ENCODE results near the gene TAS2R38.
A peak's percentile ranks its signal among the peaks of the same experiment; 100 is the strongest.

The TAS2R38 gene

DNA sequence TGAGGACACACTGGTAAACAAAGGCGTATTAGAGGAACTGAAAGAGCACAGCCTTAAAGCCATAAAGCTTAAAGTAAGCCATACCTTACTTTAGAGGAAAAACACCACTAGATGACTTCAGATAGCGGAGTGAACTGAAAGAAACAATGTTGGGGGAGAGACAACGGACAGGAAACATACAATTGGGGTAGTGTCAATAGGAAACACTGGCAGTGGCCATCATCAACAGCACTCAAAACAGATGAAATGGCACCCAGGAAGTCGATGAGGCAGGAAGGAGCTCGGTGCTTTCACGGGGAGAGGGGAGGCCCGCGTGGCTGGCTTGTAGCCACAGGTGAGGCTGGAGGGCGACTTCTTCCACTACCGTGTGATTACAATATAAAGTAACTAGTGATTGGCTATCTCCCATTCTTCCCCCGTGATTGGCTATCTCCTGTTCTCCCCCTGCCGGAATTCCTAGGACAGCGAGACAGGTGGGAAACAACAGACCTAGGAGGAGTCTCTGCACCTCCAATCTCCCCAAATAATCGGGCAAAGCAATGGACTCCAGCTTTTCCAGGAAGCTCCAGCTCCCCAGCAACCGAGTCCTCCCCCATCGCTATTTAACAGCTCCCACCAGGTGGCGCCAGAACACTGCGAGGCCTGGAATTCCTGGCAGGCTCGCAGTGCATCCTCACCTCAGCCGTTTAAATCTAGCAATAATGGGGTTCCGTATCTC lies 2.4 kb upstream of the TAS2R38 start:
- DNase-seq, result no peak

DNA sequence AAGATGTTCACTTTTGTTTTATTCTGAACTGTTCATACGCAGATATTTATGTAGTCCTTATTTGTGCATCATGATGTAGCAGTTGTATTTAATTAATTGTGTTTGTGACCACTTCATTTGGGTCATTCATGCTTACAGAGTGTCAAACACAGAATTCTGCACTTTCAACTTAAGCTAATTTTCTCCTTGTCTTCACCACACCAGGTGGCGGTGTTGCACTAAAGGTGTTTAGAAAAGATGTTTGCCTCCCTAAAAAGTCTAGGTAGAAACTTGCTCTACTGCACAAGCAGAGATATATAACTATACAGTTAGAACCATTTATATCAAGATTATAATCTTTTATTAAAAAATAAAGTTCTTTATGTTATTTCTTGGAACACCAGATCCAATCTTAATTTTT lies 1.3 kb upstream of the TAS2R38 start:
- DNase-seq, result no peak

DNA sequence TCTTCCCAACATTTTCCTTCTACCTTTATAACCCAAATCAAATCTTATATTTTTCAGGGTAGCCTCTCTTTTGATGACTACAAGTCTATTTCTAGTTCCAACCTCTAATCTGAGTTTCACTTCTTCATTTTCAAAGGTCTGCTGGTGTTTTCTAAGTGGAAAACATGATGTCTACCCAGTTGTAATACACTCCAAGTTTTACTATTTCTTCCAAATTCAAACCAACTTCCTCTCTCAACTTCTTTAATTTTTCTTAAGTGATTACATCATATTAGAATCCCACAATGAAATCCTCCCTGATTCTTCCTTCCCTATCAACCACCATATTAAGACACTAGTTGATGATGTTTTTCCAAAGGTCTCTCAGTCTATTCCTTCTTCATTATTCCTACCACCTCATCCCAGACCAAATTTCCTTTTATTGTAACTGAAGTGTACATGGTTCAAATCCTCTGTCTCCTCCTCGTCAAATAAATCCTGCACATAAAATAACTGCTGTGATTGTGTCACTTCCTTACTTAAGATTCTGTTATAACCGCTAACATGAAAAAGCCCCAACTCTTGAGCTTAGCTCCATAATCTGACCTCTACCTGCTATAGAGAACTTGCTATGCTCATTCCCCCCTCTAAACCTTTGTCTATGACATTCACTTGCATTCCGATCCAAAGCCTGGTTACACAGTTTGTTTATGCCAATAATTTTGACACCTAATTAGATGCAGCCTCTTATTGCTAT lies 12.7 kb downstream of the TAS2R38 start:
- DNase-seq, result peak; percentile 89

DNA sequence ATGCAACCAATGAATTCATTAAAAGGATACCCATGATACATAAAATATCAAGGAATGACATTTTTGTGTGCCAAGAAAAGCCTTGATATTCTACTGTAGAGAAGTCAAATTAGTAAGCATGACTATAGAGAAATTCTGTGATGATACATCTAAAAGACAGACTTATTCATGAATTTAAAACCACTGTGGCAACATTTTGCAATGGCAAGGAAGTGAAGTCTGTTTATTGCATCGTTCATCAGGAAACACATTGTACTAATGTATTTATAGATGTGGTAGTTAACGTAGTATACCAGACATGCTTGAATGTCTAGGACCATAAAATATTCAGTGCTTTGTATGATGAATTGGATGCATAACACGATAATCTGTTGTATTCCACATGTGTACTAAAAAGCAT lies 17.5 kb downstream of the TAS2R38 start:
- peak; percentile 72 for DNase-seq

DNA sequence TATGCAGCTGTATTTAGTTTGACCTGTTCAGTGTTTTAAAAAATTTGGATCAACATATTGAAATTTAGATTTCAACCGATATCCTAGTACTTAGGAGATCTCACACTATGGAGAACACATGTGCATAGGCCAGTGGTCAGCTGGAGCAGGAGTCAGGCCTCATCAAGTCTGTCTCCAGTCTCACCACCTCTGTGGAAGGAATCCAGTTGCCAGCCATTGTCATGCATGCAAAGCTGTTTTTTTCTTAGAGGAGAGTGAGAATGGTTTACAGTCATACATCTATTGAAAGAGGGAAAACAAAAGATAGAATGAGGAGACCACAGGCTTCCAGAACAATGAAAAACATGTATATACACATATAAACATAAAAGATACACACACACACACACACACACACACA lies 19.2 kb downstream of the TAS2R38 start:
- no peak for DNase-seq

DNA sequence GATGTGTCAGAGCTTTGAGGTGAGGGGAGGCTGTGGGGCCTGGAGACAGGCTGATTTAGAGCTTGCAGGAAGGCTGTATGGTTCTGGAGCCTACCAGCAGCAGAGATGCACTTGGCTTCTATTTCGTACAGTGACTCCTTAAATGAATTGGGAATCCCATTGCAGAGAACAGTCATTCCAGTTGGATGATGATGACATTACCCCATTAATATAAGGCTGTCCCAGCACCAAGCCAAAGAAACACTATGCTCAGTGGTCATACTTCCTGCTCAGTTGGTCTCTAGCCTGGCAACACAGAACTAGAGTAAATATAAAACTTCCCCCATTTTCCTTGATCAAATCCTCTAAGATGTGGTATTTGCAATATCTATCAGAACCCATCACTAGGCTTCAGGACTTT lies 21.1 kb downstream of the TAS2R38 start:
- DNase-seq, result no peak

DNA sequence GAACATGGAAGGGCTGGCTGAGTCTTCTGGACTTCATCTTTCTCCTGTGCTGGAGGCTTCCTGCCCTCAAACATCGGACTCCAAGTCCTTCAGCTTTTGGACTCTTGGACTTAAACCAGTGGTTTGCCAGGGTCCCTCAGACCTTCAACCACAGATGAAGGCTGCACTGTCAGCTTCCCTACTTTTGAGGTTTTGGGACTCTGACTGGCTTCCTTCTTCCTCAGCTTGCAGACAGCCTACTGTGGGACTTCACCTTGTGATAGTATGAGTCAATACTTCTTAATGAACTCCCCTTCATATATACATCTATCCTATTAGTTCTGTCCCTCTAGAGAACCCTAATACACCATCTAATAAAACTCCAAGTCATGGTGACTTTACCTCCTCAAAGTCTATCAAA lies 22.8 kb downstream of the TAS2R38 start:
- no peak for DNase-seq

DNA sequence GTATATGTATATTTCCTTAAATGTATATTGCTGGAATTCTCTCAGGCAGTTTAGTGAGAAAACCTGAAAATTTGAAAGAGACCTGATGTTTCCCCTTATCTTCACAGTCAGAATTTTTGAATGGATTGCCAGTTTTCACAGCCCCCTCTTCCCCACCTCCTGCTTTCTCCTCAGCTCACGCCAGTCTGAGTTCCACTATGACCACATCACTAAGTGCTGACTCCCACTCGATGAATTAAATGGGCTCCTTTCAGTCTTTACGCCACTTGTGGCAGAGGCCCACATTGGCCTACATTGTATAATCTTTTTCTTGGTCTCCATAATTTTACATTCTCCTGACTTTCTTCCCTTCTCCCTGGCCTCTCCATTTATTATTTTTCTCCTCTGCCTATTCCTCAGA lies 23.7 kb downstream of the TAS2R38 start:
- no peak for DNase-seq

DNA sequence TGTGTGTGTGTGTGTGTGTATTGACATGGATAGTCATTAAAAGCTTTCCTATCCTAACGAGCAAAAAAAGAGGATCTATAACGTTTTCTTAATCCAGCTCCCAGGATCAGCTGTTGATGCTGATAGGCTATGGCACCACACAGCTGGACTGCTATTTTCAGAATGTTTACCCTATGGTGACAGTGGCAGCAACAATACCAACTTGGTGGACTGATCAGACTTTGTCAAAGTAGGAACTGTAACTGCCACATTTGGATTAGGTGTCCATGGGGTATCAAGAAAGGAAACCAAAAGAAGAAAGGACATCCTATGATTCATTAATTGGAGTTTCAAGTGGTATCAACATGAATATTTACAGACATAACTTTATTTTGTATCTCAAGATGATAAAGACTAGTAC lies 24.1 kb downstream of the TAS2R38 start:
- no peak for DNase-seq

DNA sequence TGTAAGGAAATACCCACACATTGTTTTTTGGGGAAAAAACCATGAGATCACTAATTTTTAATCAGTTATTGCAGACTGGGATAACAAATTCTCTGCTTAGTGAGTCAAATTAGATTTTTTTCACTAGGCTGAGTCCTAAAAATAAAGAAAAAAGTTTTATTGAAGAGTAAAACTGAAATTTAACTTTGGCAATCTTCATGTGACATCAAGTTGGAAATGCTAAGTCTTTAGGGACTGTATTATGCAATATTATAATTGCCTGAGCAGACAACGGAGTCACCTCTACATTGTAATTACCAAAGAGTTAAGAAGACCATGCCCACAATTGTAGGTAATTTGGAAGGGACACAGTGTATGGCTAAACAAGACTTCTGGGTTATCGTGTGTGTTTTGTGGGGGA lies 24.6 kb downstream of the TAS2R38 start:
- DNase-seq, result no peak

DNA sequence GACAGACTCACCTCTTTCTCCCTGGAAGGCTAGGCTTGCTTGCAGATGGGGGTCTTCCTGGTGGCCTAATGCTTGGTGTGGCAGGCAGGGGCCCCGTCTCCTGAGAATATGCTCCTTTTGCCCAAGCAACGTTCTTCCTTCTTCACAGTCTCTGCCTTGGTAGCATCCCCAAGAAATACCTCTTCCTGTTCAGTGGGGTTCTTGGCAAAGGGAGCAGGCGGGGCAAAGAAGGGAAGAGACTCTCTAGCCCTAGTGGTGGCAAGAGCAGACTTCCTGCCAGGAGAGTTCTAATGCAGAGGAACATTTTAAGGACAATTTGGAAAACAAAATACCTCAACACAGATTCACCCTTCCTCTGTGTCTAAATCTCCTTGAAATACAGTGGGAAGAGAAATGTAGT lies 26.8 kb downstream of the TAS2R38 start, which contains the start of gene CLEC5A:
Gene CLEC5A, minus strand, starts transcription at position 179 of the 400 bp plus-strand sequence. CDS start 682 bp downstream, outside the sequence.
- no peak for DNase-seq

DNA sequence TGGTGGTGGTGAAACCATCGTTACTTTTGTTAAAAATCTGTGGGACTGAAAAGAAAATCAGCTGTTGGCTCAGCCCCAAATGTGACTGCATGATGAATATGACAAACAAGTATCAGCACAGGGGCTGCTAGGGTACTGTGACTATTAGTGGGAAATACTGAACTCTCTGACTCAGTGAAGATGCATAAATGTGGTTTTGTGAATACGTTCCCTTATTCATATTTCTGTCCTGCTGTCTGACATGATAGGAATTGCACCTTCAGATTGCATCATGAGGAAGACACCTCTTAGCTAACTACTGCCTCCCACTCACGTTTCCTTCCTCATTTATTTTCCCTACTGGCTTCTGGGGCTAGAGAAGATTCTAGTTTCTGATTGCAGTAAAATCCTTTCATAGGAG lies 28.2 kb downstream of the TAS2R38 start:
- DNase-seq, result peak; percentile 71

DNA sequence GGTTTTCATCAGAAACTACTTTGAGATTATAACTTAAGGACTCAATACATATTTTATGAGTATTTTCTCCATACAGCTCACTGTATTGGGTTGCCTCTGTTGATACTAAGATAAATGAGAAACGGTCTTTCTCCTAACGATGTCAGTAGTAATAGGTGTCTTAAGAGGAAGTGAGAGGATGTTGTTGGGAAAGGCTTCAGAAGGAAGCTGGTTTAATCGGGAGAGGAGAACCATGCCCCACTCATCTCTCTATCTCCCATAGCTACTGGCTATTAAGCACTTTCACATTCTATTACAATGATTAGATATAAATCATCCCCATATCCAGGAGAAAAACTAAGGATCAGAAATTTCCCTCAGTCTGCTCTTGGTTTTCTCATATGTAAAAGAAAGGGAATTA lies 28.8 kb downstream of the TAS2R38 start:
- DNase-seq, result peak; percentile 7

DNA sequence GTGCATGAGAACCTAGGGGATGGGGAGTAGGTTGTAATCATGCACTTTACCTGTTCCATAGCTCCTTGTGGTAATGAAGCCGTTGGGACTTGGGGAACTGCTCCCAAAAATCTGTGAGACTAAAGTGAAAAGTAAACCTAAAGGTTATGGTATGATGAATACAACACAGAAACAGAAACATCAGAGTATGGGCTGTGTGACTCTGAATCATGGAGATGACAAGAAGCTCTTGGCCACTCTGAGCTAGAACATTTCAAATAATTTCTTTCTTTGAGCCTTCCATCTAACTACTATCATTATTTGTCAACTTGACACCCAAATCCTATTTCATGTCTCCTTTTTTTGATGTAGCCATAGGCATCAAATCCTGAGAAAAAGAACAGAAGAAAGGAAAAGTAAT lies 29.7 kb downstream of the TAS2R38 start:
- no peak for DNase-seq

DNA sequence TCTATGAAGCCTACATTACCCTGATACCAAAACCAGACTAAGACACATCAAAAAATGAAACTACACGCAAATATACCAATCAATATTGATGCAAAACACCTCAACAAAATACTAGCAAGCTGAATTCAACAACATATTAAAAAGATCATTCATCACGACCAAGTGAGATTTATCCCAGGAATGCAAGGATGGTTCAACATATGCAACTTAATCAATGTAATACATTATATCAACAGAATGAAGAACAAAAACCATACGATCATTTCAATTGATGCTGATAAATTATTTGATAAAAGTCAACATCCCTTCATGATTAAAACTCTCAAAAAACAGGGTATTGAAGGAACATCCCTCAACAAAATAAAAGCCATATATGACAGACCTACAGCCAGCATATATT lies 32.5 kb downstream of the TAS2R38 start:
- no peak for DNase-seq

DNA sequence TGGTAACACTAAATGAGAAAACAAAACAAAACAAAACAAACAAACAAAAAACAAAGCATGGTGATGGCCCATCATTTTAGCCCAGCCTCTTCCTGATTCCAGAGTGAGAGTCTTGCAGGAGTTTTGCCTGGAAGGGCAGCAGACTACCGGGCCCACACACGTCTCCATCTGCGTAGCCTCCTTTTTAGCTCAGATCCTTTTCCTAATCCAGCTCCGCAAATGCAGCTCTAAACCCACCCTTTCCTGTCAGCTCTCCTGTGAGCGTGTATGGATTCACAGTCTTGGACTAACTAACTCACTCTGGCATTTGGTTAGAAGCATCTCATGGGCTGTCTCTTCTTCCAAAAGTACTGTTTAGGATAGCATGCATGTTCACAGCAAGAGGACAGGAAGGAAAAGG lies 43.4 kb downstream of the TAS2R38 start:
- DNase-seq, result no peak

DNA sequence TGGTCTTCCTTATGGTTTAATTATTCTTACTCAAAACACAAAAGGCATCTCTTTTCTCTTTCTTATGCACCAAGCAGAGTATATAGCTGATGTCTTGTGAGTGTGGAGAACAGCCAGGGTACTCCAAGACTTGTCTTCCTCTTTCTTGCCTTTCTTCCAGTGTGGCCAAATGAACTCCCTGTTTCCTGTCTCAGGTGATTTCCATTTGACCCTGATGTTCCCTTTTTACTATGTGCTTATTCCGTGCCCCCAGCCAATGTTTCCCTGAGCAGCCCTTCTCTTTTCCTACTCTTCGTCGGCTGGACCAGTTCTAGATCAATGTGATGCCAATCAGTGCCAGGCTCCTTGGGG lies 44.8 kb downstream of the TAS2R38 start:
- no peak for DNase-seq

DNA sequence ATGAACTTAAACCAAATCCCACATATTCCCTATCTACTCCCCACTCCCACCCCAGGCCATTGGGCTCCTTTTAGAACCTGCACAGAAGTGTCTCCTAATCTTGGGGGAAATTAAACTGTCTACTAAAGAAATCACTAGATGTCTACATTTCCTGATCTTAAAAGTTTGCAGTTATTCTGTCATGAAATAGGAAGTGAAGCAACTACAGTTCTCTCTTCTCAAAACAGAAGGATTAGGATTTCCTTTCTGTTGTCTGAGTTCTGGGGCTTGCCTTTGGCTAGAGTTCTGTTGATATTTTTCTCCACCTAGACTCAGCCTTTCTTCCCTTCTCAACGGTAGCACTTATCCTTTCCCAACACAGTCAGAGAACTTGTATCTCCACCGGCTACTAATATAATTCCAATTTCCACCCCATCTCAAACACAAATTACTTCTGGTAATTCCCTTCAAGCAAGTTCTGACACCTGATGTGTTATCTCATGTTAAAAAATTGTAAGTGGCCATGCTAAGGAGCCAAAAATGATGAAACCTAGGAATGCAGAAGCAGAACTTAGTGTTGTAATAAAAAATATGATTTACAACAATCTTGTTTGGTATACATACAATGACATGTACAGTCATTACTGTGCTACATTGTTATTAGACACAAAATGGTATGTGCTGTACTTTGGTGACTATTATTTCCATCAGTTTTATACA lies 45.3 kb downstream of the TAS2R38 start:
- no peak for DNase-seq
